Thyroid gland (tissue), 4 donors: Measurements from ENCODE around the gene WIPI1.

ENCODE experiments used
- CTCF ChIP-seq, 6 experiments: fragments of 200-600 bp in 3 of 6; fragments of 450-650 bp in 3 of 6; sonication (generic) in 3 of 6; IDR thresholded peaks; one replicate each; pipeline ENCODE4 v1.5.1; 2016 to 2019; ENCODE audit warnings: antibody characterized with exemption in 6 of 6, mild to moderate bottlenecking in 2 of 6, inconsistent platforms in 1 of 6, moderate library complexity in 1 of 6
- POLR2A ChIP-seq, 2 donors: fragments of 450-650 bp; IDR thresholded peaks; one replicate each; pipeline ENCODE4 v1.6.1; 2017; ENCODE audit warnings: antibody characterized with exemption in 2 of 2, mild to moderate bottlenecking in 2 of 2, moderate library complexity in 1 of 2

- no peak for TF ChIP-seq CTCF (IDR thresholded peaks at IDR 0.05)
- TF ChIP-seq POLR2A (IDR thresholded peaks at IDR 0.05): no peak
These were observed 38.4 kb downstream of the WIPI1 start for GRCh38 chr17:68418876-68419275.
